GM12892 (cell line): ENCODE data around the gene TSPAN5.

Source experiments
- DNase-seq: peaks from one replicate; pipeline ENCODE4 v3.0.0; 2011; ENCODE audit not compliant: insufficient read length
- FAIRE-seq: peaks from 2 replicates; lab custom pipeline; 2011; peaks lifted over from hg19 to GRCh38; lab: Jason Lieb, UNC
- POLR2A ChIP-seq: IDR thresholded peaks from 2 replicates; pipeline ENCODE4 v1.6.1; 2011; ENCODE audit warnings: low read depth, low read length, control low read depth
- POLR2AphosphoS5 ChIP-seq: IDR thresholded peaks from 2 replicates; pipeline ENCODE4 v1.6.1; 2011; ENCODE audit warnings: low read depth, low read length, control low read depth
- TAF1 ChIP-seq: IDR thresholded peaks from 2 replicates; pipeline ENCODE4 v1.6.1; 2011; ENCODE audit warnings: low read depth, mild to moderate bottlenecking, control low read depth, low read length, borderline replicate concordance

TSPAN5 gene

GRCh38 chr4:98612318-98613250 lies 45.8 kb downstream of the TSPAN5 start:
- DNase-seq (no peak), FAIRE-seq (no peak)
- TF ChIP-seq TAF1, result no peak
- no peak for TF ChIP-seq POLR2A
- no peak for TF ChIP-seq POLR2AphosphoS5

GRCh38 chr4:98611677-98612317 lies 46.6 kb downstream of the TSPAN5 start:
- DNase-seq (no peak), FAIRE-seq (no peak)
- TF ChIP-seq TAF1, result no peak
- no peak for TF ChIP-seq POLR2AphosphoS5
- TF ChIP-seq POLR2A, result no peak

- TF ChIP-seq TAF1 (no peak), POLR2AphosphoS5 (no peak), POLR2A (no peak)
- no peak for FAIRE-seq
- no peak for DNase-seq
Measured at GRCh38 chr4:98610926-98611676, 47.3 kb downstream of the TSPAN5 start.

GRCh38 chr4:98610431-98610830 lies 48.0 kb downstream of the TSPAN5 start:
- TF ChIP-seq POLR2AphosphoS5, result no peak
- no peak for TF ChIP-seq TAF1
- TF ChIP-seq POLR2A, result no peak
- no peak for FAIRE-seq
- no peak for DNase-seq

GRCh38 chr4:98609934-98610333 lies 48.5 kb downstream of the TSPAN5 start:
- TF ChIP-seq TAF1 (no peak), POLR2A (no peak), POLR2AphosphoS5 (no peak)
- FAIRE-seq, result no peak
- no peak for DNase-seq

GRCh38 chr4:98608356-98608755 lies 50.1 kb downstream of the TSPAN5 start:
- FAIRE-seq, result no peak
- no peak for DNase-seq
- TF ChIP-seq POLR2AphosphoS5, result no peak
- no peak for TF ChIP-seq TAF1
- no peak for TF ChIP-seq POLR2A

GRCh38 chr4:98606894-98607293 lies 51.5 kb downstream of the TSPAN5 start:
- TF ChIP-seq TAF1 (no peak), POLR2AphosphoS5 (no peak), POLR2A (no peak)

GRCh38 chr4:98605216-98605615 lies 53.2 kb downstream of the TSPAN5 start:
- no peak for FAIRE-seq
- no peak for TF ChIP-seq POLR2A
- DNase-seq, result no peak

More at GRCh38 chr4:98606894-98607293, 51.5 kb downstream of the TSPAN5 start:
- DNase-seq (no peak), FAIRE-seq (no peak)

- FAIRE-seq, result no peak
- TF ChIP-seq TAF1, result no peak
- no peak for TF ChIP-seq POLR2AphosphoS5
- no peak for TF ChIP-seq POLR2A
- no peak for DNase-seq
Measured at GRCh38 chr4:98604723-98605122, 53.7 kb downstream of the TSPAN5 start.

GRCh38 chr4:98603683-98604521 lies 54.5 kb downstream of the TSPAN5 start:
- no peak for FAIRE-seq
- DNase-seq, result no peak
- no peak for TF ChIP-seq POLR2A
- TF ChIP-seq POLR2AphosphoS5, result no peak
- TF ChIP-seq TAF1, result no peak
